ENCODE results near the gene CFAP61. TPM values are rescaled to one million over a fixed set of nuclear protein-coding genes. Genes with fewer than 3 reads are reported as not detected.

Gene CFAP61
- total and polyA plus RNA-seq, 9 of the 15 experiments (the other 6 are each of a cell fraction or from before 2014, with no cell fraction given), result 0.11 TPM; not detected in 8

GRCh38 chr20:20052074-20052970 is at the start of gene CFAP61, which contains the start of gene CRNKL1 (continued):
- TF ChIP-seq PHF8 (IDR thresholded peaks at IDR 0.05; ENCODE audit: borderline replicate concordance, low read length), result peak; percentile 77; the same call in 1 of the 2 replicates
- peak; percentile 23 for TF ChIP-seq PCBP1 (IDR thresholded peaks at IDR 0.05; ENCODE audit: low read depth, low read length, poor library complexity, severe bottlenecking)
- TF ChIP-seq ELF1 (tag; IDR thresholded peaks at IDR 0.05), result peak; percentile 69
- TF ChIP-seq HNRNPL (IDR thresholded peaks at IDR 0.05; ENCODE audit: low read depth, low read length), result no peak
- no peak for TF ChIP-seq BRCA1 (IDR thresholded peaks at IDR 0.05)
- no peak for TF ChIP-seq BRCA1 (CRISPR knock-in tag; IDR thresholded peaks at IDR 0.05)
- no peak for TF ChIP-seq XRCC3 (IDR thresholded peaks at IDR 0.05)
- no peak for TF ChIP-seq ZNF668 (CRISPR knock-in tag; IDR thresholded peaks at IDR 0.05)
- no peak for TF ChIP-seq SRSF3 (IDR thresholded peaks at IDR 0.05; ENCODE audit: insufficient read depth, low read length)
- no peak for TF ChIP-seq HDAC8 (tag; IDR thresholded peaks at IDR 0.05)
- no peak for TF ChIP-seq SMARCE1 (IDR thresholded peaks at IDR 0.05)
- TF ChIP-seq ZC3H4 (CRISPR knock-in tag; IDR thresholded peaks at IDR 0.05; ENCODE audit: borderline replicate concordance), result no peak
- no peak for TF ChIP-seq ZNF695 (CRISPR knock-in tag; IDR thresholded peaks at IDR 0.05)
- no peak for TF ChIP-seq CREBBP (IDR thresholded peaks at IDR 0.05; ENCODE audit: low read depth, low read length)
- peak; percentile 78 for TF ChIP-seq GMEB1 (CRISPR knock-in tag; IDR thresholded peaks at IDR 0.05)
- no peak for TF ChIP-seq RFX7 (CRISPR knock-in tag; IDR thresholded peaks at IDR 0.05)
- no peak for TF ChIP-seq ELK3 (CRISPR knock-in tag; IDR thresholded peaks at IDR 0.05)
- no peak for TF ChIP-seq CAMTA2 (CRISPR knock-in tag; conservative IDR thresholded peaks at IDR 0.05)
- no peak for TF ChIP-seq ZNF408 (CRISPR knock-in tag; IDR thresholded peaks at IDR 0.05; ENCODE audit: low read depth)
- TF ChIP-seq HNRNPK (IDR thresholded peaks at IDR 0.05; ENCODE audit: low read depth, low read length, poor library complexity, severe bottlenecking), result no peak
- TF ChIP-seq KLF13 (tag; IDR thresholded peaks at IDR 0.05; ENCODE audit: borderline replicate concordance, low read depth), result 0 out of 2 replicates have a peak, but pooled peaks have one; percentile 63
- no peak for TF ChIP-seq ZNF175 (CRISPR knock-in tag; IDR thresholded peaks at IDR 0.05; ENCODE audit: low read depth)
- no peak for TF ChIP-seq CBX3 (IDR thresholded peaks at IDR 0.05; ENCODE audit: borderline replicate concordance in 1 of 2, low read length in 2 of 2)
